Stimulated activated CD8-positive, alpha-beta memory T cell treated with anti-CD3 and anti-CD28 coated beads, Interleukin-7, amount 100 ng/mL, for 24 hours (primary cell): ENCODE data around the gene MATCAP1.

Experiments used
- DNase-seq: peaks from one replicate; pipeline ENCODE4 v3.0.0-alpha.2; 2020; ENCODE audit warnings: low read depth

The MATCAP1 gene

GRCh38 chr16:67173323-67173722, 10.4 kb downstream of the MATCAP1 start:
- no peak for DNase-seq

- DNase-seq = no peak
These were observed 12.7 kb downstream of the MATCAP1 start for GRCh38 chr16:67170949-67171649.

- no peak for DNase-seq
These were observed 13.4 kb downstream of the MATCAP1 start, which contains the start of gene NOL3 for GRCh38 chr16:67170168-67170948. Gene NOL3 (plus strand): TSS chr16:67170538.

- no peak for DNase-seq
These were observed 14.1 kb downstream of the MATCAP1 start for GRCh38 chr16:67169642-67170167.

GRCh38 chr16:67169011-67169451, 14.7 kb downstream of the MATCAP1 start:
- DNase-seq = no peak

- DNase-seq = no peak
These were observed 16.2 kb downstream of the MATCAP1 start for GRCh38 chr16:67167588-67167987.

- DNase-seq = no peak
These were observed 17.1 kb downstream of the MATCAP1 start for GRCh38 chr16:67166598-67167168.

- DNase-seq = no peak
These were observed 17.6 kb downstream of the MATCAP1 start for GRCh38 chr16:67166110-67166547.

- DNase-seq = no peak
These were observed 18.4 kb downstream of the MATCAP1 start for GRCh38 chr16:67165121-67166078.

GRCh38 chr16:67164599-67165061, 19.1 kb downstream of the MATCAP1 start, which contains the start of gene HSF4:
Gene HSF4 (plus strand): TSS chr16:67164745. CDS start chr16:67164812, 67 bp downstream.
- DNase-seq = no peak

GRCh38 chr16:67163999-67164558, 19.7 kb downstream of the MATCAP1 start:
- DNase-seq = no peak

GRCh38 chr16:67163164-67163998, 20.4 kb downstream of the MATCAP1 start:
- no peak for DNase-seq

GRCh38 chr16:67162506-67163163, 21.1 kb downstream of the MATCAP1 start:
- no peak for DNase-seq

GRCh38 chr16:67161595-67162058, 22.1 kb downstream of the MATCAP1 start:
- DNase-seq = no peak

GRCh38 chr16:67158637-67159600, 24.8 kb downstream of the MATCAP1 start:
- DNase-seq = peak; percentile 51

GRCh38 chr16:67157892-67158635, 25.7 kb downstream of the MATCAP1 start:
- DNase-seq = no peak

- DNase-seq = no peak
These were observed 26.5 kb downstream of the MATCAP1 start for GRCh38 chr16:67157106-67157748.
